H54 (cell line): ENCODE results near the gene PTDSS2.

ENCODE experiments used
- DNase-seq: peaks from one replicate; pipeline ENCODE4 v3.0.0; 2011; ENCODE audit warnings: low spot score, mixed read lengths; ENCODE audit not compliant: insufficient read length
- FAIRE-seq: peaks from 3 replicates; lab custom pipeline; 2011; peaks lifted over from hg19 to GRCh38; lab: Jason Lieb, UNC
- POLR2A ChIP-seq: IDR thresholded peaks from 2 replicates; pipeline ENCODE4 v1.6.1; 2011; ENCODE audit warnings: low read depth, mild to moderate bottlenecking, low read length

The PTDSS2 gene

DNA sequence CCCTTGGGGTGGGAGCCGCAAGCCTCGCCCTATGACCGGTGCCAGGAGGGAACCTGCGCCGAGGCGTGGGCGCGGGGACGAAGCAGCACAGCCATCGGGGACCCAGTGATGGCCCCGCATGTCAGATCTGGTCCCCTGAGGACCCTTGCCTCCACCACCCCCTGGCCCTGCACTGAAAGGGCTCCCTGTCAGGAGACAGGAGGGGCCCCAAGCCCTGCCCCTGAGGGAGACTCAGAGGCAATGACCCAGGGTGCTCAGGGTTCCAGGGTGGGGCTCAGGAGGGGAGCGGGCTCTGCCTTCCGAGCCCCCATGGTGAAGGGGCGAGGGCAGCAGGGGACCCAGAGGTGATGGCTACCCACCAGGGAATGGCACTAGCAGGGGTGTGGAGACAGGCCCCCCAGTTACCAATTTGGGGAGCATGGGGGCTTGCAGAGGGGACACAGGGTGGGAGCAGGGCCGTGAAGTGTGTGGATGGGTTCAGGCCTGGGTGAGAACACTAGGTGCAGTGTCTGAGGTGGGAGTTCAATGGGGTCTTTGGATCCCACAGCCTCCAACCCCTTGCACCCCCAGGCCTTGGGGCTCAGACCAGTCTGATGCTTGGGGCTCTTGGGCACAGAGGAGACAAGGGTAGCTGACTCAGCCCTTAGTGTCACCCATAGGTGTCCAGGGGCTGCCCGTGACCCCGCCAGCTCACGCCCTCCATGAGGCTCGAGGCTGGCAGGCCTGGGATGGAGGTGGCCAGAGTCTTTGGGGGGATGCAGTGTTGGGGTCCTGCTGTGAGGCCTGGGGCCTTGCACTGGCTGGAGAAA is 87.7 kb downstream of the PTDSS2 start:
- no peak for TF ChIP-seq POLR2A
- DNase-seq (no peak), FAIRE-seq (no peak)

DNA sequence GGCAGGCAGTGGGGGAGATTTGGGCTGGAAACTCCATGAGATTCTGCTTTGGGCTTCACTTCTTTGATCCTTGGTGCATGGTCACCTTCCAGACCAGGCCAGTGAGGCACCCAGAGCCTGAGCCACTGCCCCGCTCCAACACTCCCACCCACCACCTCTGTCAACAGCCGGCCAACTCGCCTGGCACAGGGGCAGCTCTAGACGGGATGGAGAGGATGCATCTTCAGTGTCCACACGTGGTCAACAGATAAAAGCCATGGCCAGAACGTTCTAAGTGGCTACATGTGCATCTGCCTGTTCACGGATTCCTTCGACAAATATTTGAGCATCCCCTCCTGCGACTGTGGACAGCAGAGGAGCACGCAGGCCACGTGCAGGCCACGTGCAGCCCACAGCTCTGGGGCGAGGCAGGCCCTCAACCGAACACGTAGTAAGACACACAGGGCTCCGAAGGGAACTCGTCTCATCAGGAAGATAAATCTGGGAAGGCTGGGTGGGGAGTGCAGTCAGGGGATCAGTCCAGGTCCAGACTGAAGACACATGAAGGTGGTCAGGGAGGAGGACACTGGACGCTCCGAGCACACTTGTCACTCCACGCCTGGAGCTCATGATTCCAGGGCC is 88.5 kb downstream of the PTDSS2 start:
- FAIRE-seq (no peak), DNase-seq (no peak)
- no peak for TF ChIP-seq POLR2A

DNA sequence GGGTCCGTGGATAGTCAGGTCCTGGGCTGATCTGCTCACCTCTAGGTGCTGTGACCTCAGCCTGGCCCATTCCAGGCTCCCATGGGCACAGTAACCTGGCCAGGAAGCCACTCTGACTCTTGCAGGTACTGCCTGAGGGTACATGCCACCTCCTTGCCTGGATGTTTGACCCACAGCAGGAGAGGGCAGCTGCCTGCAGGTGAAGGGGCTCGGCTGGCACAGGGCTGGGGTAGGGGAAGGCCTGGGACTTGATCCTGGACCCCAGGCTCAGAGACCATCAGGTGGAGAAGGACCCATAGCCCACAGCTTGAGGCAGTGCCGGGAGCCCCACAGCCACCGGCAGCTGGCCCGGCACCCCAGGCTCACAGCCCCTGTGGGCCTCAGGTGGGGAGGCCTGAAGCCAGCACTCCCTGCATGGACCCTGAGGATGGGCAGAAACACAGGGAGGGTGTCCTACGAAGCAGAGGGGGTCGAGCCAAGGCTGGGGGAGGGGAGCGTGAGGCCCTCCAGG is 89.9 kb downstream of the PTDSS2 start:
- FAIRE-seq = no peak
- DNase-seq = no peak
- no peak for TF ChIP-seq POLR2A
